ENCODE results near the gene NOL6. TPM values are rescaled to one million over a fixed set of nuclear protein-coding genes. Genes with fewer than 3 reads are reported as not detected.

NOL6 gene
- total and polyA plus RNA-seq, 9 of the 15 experiments (the other 6 are each of a cell fraction or from before 2014, with no cell fraction given) = 7.7 to 58.9 (median 27.0) TPM

DNA sequence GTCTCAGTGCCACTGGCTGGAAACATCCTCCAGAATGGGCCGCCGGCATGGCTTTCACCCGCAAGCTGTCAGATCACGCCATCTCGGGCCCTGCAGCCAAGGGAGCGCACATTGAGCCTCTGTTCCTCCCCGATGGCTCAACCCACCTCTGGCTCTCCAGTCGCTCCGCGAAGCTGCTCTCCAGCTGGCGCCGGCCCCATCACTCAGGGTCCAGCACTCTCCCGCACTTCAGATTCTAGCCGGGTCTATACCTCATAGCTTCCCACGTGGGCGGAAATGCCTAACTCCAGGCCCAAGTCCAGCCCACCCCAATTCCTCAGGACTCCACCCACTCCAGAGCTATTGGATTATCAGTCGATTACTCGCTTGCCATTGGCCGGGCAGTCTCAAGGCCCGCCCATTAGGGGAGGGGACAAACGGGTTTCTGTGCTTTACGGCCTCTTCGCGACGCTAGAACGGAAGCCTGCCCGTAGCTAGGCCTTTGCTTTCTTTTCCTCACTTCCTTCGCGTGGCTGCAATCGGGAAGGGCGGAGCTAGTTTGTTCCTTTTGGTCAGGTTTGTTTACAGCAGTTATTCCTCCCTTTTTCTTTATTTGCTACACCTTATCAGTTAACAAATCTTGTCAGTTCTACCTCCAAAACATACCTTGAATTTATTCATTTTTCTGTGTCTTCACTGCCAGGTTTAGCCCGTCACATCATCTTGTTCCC lies at the start of gene NOL6 (continued):
- TF ChIP-seq NBN (IDR thresholded peaks at IDR 0.05; ENCODE audit: low read depth) (peak; percentile 54; the same call in 1 of the 2 replicates), ATF7 (IDR thresholded peaks at IDR 0.05) (peak; percentile 58), EGR1 (conservative IDR thresholded peaks at IDR 0.05) (peak; percentile 46; the same call in 1 of the 2 replicates), HDAC3 (IDR thresholded peaks at IDR 0.05; ENCODE audit: borderline replicate concordance, partially characterized antibody) (no peak), ERF (CRISPR knock-in tag; IDR thresholded peaks at IDR 0.05) (no peak), POLR2AphosphoS5 (IDR thresholded peaks at IDR 0.05; ENCODE audit: control insufficient read depth, insufficient read depth, low read depth, low read length) (peak; percentile 49; the same call in 1 of the 2 replicates), CBFA2T2 (conservative IDR thresholded peaks at IDR 0.05) (no peak), SRSF7 (optimal IDR thresholded peaks at IDR 0.05; ENCODE audit: low read depth, low read length) (no peak), ATF1 (CRISPR knock-in tag; IDR thresholded peaks at IDR 0.05) (no peak), ATF1 (tag; IDR thresholded peaks at IDR 0.05) (peak; percentile 53)
- TF ChIP-seq, protein P1, sequence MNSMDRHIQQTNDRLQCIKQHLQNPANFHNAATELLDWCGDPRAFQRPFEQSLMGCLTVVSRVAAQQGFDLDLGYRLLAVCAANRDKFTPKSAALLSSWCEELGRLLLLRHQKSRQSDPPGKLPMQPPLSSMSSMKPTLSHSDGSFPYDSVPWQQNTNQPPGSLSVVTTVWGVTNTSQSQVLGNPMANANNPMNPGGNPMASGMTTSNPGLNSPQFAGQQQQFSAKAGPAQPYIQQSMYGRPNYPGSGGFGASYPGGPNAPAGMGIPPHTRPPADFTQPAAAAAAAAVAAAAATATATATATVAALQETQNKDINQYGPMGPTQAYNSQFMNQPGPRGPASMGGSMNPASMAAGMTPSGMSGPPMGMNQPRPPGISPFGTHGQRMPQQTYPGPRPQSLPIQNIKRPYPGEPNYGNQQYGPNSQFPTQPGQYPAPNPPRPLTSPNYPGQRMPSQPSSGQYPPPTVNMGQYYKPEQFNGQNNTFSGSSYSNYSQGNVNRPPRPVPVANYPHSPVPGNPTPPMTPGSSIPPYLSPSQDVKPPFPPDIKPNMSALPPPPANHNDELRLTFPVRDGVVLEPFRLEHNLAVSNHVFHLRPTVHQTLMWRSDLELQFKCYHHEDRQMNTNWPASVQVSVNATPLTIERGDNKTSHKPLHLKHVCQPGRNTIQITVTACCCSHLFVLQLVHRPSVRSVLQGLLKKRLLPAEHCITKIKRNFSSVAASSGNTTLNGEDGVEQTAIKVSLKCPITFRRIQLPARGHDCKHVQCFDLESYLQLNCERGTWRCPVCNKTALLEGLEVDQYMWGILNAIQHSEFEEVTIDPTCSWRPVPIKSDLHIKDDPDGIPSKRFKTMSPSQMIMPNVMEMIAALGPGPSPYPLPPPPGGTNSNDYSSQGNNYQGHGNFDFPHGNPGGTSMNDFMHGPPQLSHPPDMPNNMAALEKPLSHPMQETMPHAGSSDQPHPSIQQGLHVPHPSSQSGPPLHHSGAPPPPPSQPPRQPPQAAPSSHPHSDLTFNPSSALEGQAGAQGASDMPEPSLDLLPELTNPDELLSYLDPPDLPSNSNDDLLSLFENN (IDR thresholded peaks at IDR 0.05; ENCODE audit: low read depth in 2 of 2, low read length in 2 of 2) = 0 out of 4 replicates have a peak, but pooled peaks of 1 of the 2 experiments have one; percentile 15
- TF ChIP-seq, protein P2, sequence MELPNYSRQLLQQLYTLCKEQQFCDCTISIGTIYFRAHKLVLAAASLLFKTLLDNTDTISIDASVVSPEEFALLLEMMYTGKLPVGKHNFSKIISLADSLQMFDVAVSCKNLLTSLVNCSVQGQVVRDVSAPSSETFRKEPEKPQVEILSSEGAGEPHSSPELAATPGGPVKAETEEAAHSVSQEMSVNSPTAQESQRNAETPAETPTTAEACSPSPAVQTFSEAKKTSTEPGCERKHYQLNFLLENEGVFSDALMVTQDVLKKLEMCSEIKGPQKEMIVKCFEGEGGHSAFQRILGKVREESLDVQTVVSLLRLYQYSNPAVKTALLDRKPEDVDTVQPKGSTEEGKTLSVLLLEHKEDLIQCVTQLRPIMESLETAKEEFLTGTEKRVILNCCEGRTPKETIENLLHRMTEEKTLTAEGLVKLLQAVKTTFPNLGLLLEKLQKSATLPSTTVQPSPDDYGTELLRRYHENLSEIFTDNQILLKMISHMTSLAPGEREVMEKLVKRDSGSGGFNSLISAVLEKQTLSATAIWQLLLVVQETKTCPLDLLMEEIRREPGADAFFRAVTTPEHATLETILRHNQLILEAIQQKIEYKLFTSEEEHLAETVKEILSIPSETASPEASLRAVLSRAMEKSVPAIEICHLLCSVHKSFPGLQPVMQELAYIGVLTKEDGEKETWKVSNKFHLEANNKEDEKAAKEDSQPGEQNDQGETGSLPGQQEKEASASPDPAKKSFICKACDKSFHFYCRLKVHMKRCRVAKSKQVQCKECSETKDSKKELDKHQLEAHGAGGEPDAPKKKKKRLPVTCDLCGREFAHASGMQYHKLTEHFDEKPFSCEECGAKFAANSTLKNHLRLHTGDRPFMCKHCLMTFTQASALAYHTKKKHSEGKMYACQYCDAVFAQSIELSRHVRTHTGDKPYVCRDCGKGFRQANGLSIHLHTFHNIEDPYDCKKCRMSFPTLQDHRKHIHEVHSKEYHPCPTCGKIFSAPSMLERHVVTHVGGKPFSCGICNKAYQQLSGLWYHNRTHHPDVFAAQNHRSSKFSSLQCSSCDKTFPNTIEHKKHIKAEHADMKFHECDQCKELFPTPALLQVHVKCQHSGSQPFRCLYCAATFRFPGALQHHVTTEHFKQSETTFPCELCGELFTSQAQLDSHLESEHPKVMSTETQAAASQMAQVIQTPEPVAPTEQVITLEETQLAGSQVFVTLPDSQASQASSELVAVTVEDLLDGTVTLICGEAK (IDR thresholded peaks at IDR 0.05) = peak; percentile 89
- TF ChIP-seq, protein P2 (CRISPR knock-in tag; IDR thresholded peaks at IDR 0.05) = no peak
